ENCODE measurements around the gene OR2B3. TPM values are rescaled to one million over a fixed set of nuclear protein-coding genes. Genes with fewer than 3 reads are reported as not detected.

Gene OR2B3
- total RNA-seq, 2 donors from 2014 or later = not detected

- no peak overlapping the region for H3K27ac Mint-ChIP-seq
- no peaks in the 10 kb centered on the region for H3K36me3 Mint-ChIP-seq (ENCODE audit: insufficient read depth in 2 of 2)
- H3K4me1 Mint-ChIP-seq (ENCODE audit: low read depth) = no peaks in the 10 kb centered on the region
- DNase-seq = peak; percentile 2 to 8
- ATAC-seq (replicated peaks in 1 of 2) = peak in 1 of 2 donors; percentile 42
- H3K4me3 Mint-ChIP-seq = no peak overlapping the region
- no peaks in the 10 kb centered on the region for H3K9me3 Mint-ChIP-seq
- peaks cover 49% of the 10 kb centered on the region for H3K27me3 Mint-ChIP-seq (ENCODE audit: low read depth)
Measured at GRCh38 chr6:29071831-29072723, 15.0 kb downstream of the OR2B3 start.

- Mint-ChIP-seq H3K36me3 (ENCODE audit: insufficient read depth in 2 of 2) (no peaks in the 10 kb centered on the region), H3K4me3 (no peak overlapping the region), H3K27ac (no peak overlapping the region), H3K9me3 (peaks cover 2% of the 10 kb centered on the region in 2 donors), H3K4me1 (ENCODE audit: low read depth) (no peaks in the 10 kb centered on the region), H3K27me3 (ENCODE audit: low read depth) (peaks cover 58% of the 10 kb centered on the region)
- ATAC-seq (replicated peaks in 1 of 2) (no peak), DNase-seq (no peak)
Measured at GRCh38 chr6:29051680-29052079, 35.4 kb downstream of the OR2B3 start.

GRCh38 chr6:29045075-29045474 is 42.0 kb downstream of the OR2B3 start, which contains the start of gene OR2W1:
Gene OR2W1 (minus strand): TSS chr6:29045175. CDS start chr6:29045175, 0 bp downstream.
- Mint-ChIP-seq H3K36me3 (ENCODE audit: insufficient read depth in 2 of 2) (no peaks in the 10 kb centered on the region), H3K27ac (no peak within 1 kb of the TSS), H3K27me3 (ENCODE audit: low read depth) (peaks cover 67% of the 10 kb centered on the region), H3K4me1 (ENCODE audit: low read depth) (no peaks in the 10 kb centered on the region), H3K9me3 (peaks cover 0 to 2% of the 10 kb centered on the region in 2 donors), H3K4me3 (no peak within 1 kb of the TSS)
- ATAC-seq (replicated peaks in 1 of 2) (no peak), DNase-seq (no peak)

Other genes starting within 250 kb of the OR2B3 start
- 10 to 100 TPM; 50.7 to 51.1 TPM for gene TRIM27, start 163.3 kb downstream of the OR2B3 start, total RNA-seq
- 1 to 10 TPM; 1.6 to 2.1 TPM for gene ZNF311, start 82.0 kb downstream of the OR2B3 start, total RNA-seq
- gene OR2W1, start 42.1 kb downstream of the OR2B3 start, total RNA-seq = not detected
- not detected for gene OR2J1, start 12.2 kb upstream of the OR2B3 start, total RNA-seq
- gene OR2J3, start 20.7 kb upstream of the OR2B3 start, total RNA-seq = not detected
- gene OR2J2, start 83.6 kb upstream of the OR2B3 start, total RNA-seq = not detected
- gene OR14J1, start 214.4 kb upstream of the OR2B3 start, total RNA-seq = not detected

All from activated T-cell treated with anti-CD3 and anti-CD28 coated beads, Interleukin-2, amount 50 U/mL, for 72 hours (primary cell).